ENCODE results near the gene RHOBTB3.

RHOBTB3 gene

GRCh38 chr5:95840956-95841705 lies 110.0 kb downstream of the RHOBTB3 start:
- DNase-seq (ENCODE audit: low read depth in 3 of 3), result no peak

GRCh38 chr5:95841914-95842812 lies 111.0 kb downstream of the RHOBTB3 start:
- DNase-seq (ENCODE audit: low read depth in 3 of 3), result no peak

- DNase-seq (ENCODE audit: low read depth in 3 of 3), result peak in 1 of 3 experiments; percentile 32
Observed at GRCh38 chr5:95842854-95843544, 111.9 kb downstream of the RHOBTB3 start.

- no peak for DNase-seq (ENCODE audit: low read depth in 3 of 3)
Observed at GRCh38 chr5:95843733-95844223, 112.6 kb downstream of the RHOBTB3 start.

GRCh38 chr5:95845391-95845790 lies 114.3 kb downstream of the RHOBTB3 start:
- no peak for DNase-seq (ENCODE audit: low read depth in 3 of 3)

Data from stimulated activated CD4-positive, alpha-beta T cell treated with anti-CD3 and anti-CD28 coated beads, TNF-alpha, amount 100 ng/mL, for 4 hours (primary cell).